Endometrium (tissue), 2 donors: ENCODE data around the gene GRID1.

Experiments
- FAIRE-seq: peaks from 2 replicates; lab custom pipeline; 2012; peaks lifted over from hg19 to GRCh38; lab: Jason Lieb, UNC
- donor health status: control.
- donor health status: control.

The GRID1 gene

DNA sequence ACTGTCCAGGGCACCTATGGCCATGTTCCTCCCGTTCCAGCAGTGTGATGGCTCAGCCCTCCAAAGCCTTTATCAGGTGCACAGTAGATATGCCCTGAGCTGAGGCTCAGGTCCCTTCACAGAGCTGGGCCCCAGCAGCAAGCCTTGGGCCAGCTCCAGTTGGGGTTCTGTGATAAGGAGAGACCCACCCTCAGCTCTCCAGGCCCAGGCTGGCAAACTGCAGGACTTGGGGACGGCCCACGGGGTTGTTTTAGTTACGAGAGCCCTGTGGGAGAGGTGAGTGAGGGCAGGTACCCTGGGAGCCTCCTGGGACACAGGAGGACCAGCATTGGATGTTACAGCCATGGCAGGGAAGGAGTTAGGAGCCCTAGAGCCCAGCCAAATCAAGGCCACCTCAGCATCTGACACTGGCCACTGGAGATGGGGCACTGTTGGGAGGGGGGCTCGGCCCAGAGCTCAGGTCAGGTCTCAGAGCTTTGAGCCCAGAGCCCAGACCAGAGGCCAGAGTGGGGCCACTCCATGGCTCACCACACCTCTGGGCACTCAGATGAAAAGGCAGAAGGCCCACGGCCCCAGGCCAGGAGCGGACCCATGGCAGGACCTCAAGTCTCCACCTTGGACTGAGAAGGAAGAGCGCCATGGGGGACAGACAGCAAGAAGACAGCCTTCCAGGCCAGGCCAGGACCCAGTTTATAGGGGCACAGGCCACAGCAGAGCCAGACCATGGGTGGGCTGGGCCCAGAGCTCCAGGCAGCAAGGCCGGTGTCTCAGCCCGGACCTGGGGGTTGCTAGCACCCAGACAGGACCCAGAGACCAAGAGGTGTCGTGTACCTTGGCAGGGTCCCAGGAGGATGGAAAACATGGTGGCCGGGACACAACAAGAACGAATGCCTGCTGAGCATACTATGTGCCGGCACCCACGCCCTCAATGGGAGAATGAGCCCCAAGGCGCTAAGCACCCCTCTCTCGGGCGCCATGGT lies 12.8 kb downstream of the GRID1 start:
- no peak for FAIRE-seq

DNA sequence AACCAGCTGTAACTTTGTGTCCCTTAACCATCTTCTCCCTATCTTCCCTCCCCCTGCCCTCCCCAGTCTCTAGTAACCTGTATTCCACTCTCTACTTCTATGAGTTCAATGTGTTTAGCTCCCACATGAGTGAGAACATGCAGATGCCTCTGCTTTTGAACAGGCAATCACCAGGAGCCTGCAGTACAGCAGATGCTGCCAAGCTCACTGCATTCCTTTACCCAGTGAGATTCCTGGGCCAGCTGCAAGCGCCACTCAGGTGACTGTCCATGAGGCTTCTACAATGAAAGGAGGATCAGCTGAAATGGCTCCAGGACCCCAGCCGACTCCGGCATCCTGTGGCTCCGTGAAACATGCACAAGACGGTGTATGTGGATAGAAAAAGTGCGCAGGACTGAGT lies 15.7 kb downstream of the GRID1 start:
- no peak for FAIRE-seq

DNA sequence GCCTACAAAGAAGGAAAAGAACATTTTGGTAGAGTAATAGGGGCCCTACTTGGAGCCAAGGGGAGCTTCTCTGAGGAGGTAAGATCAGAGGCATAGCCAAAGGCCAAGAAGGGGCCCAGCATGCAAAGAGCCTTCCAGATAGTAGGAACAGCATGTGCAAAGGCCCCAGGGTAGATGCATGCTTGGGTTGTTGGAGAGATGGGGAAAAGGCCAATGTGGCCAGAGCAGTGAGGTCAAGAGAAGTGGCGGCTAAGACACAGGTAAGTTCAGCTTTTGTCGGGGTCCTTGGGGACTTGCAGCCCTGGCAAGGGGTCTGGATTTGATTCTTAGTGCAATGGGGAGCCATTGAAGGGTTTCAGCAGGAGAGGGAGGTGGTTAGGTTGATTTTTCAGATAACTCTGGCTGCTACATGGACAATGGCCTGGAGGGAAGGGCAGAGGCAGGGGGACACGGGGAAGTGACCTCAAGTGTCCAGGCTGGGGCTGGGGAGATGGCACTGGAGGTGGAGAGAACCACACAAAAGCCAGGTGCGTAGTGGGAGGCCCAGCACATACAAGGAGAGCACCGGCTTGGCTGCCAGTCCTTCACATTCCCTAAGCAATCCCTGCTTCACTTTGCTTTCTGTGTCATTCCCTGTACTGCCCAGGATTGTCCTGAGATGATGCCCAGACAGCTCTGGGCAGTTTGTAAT lies 16.5 kb downstream of the GRID1 start:
- FAIRE-seq = no peak

DNA sequence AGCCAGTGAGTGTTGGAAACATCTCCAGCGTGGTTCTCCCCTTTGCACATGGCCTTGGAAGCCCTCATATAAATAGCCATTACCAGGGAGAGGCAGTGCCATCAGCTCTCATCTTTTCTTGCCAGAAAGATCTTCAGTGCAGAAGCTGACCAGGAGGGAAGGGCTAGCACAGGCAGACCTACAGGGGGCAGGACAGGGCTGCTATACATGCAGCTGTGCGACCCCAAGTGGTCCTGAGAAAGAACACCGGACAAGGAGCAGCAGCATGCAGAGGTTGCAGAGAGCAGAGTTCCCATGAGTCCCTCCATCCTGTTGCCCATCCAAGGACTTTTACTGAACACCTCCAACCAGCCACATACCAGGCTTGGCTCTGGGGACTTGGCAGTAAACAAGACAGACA lies 17.1 kb downstream of the GRID1 start:
- no peak for FAIRE-seq

DNA sequence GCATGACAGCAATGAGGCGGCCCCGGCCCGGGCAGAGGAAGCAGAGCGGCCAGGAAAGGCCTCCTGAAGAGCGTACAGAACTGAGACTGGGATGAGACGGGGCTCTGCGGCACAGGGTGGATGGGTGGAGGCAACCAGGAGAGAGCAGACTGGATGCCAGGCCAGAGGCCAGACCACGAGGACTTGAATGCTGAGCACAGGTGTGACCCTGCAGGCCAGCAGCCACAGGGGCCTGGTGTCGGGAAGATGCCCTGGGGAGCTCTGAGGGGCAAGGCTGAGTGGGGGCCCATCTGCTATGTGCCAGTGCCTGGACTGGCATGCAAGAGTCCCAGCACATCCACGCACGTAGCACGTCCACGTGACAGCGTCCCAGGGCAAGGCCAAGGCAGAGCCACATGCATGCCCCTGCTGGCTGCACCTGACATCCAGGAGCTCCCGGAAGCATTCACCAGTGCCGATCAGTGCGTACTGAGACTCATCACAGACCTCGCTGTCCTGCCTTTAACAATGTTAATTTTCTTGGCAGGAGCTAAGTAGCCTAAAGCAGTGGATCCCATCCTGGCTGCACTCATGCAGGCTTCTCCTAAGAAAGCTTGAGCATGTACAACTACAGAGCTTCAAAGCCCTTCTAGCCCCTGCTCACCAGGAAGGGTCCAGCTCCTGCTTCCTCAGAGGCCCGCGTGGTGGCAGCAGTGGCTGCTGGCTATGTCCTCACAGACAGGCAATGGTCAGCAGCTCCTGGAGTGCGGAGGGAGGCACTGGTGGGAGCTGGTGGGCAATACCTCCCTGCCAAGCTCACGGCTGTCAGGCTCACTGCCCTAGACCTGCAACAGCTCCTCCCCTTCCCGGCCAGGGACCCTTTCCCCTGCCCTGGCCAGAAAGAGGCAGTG lies 18.0 kb downstream of the GRID1 start:
- no peak for FAIRE-seq

DNA sequence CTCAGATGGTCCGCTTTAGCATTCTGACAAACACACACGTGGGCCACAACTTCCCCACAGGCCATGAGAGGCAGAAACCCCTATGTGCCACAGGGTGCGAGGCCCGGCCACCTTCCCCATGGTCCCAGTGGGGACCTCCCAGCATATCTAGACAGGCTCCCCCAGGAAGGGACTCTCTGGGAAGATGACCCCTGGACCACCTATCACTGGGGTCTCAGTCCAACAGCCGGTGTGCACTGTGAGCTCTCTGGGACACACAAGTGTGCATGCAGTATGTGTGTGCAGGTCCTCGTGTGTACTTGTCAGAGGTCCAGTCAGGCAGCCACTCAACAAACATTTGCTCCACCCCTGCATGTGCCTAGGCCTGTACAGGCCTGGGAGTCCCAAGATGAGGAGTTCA lies 18.7 kb downstream of the GRID1 start:
- no peak for FAIRE-seq

DNA sequence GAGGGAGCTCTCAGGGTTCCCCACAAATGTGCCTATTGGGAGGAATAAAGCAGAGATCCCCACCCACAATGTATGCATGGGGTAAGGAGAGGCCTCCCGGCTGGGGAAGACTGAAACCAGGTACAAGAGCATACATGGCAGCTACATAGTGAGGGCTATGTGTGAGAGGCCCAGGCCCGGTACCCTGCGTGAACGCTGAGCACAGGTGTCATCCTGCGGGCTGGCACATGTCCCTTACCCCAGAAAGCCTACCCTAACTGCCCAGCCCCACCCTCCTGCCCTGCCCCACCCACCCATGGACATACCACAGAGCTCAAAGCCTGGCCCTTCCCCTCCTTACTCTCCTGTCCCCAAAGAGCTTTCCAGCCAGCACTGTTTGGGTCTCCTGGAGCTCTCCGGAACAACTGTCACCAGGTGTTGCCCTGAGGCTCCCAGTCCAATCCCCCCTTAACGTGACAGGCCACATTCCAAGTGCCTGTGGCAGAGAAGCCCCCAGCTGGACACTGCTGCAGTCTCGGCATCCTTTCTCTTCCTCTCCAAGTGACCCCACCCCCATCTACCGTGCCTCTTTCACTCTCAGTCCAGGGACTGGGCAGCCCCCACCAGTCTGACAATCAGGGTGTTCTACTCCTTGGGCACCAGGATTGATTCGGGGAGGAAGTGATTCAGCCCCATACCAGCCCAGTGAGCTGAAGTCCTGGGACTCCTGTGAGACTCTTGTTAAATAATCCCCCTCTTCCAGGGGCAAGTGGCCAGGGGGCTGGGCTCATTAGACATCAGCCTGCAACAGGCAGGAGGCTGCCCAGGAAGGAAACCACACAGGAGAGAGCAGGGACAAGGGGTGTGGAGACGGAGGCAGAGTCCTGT lies 19.6 kb downstream of the GRID1 start:
- FAIRE-seq = no peak

DNA sequence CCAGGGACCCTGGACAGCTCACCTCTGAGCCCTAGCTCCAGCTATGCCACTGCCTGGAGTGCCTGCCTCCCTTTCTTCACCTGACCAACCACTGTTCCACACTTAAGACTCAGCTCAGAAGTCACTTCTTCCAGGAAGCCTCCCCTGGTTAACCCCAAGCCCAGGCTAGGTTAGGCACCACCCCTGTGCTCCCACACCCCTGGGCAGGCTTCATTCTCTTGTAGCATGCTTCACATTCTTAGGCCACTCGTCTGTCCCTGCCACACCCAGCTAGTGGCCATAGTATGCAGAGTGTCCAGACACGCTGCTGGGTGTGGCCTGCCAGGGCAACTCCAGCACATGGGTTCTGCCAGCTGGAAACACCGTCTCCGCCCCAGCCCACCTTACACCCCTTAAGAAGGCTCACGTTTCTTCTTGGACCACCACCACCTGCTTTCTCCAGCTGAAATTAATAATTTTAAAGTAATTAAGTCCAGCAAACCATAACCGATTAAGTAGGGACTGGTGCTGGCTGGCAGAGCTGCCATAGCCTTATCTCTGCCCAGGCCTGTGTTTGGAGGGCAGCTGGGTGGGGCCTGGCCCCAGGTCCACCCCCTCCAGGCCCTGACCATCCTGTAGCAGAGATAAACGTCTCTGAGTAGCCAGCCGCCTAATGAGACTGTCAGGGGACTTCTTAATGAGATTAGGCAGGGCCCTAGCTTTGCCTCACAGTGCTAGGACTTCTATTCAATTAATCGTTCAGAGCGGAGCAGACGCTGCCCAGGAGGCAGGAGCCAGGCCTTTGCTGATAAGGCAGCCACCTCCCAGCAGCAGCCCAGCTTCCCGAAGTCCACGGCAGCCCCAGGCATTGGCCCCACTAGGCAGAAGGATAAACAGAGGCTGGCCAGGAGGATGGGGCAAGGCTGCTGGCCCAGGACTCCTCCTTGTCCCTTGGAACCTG lies 20.5 kb downstream of the GRID1 start:
- FAIRE-seq = no peak

DNA sequence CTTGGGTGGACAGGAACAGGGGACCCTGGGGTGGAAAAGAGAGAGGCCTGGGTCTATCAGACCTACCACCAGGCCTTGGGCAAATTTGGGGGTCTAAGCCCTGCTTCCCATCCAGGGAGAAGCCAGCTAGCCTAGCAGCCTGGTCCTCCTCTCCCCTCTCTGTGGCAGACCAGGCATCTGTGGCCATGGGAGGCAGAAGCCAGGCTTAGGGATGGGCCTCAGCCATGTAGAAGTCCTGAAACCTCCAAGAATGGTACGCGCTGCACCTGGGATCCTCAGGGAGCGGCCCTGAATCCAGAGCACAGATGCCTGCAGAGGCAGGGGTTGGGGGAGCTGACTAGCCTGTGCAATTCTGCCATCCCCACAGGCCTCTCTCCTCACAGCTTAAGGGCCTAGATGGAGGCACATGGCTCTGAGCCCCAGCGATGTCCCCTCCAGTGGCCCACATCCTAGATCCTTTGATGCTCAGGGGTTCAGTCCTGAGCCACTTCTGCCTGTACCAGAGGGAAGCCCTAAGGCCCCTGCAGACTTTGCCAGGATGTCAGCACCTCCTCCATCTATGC lies 21.2 kb downstream of the GRID1 start:
- FAIRE-seq = no peak

DNA sequence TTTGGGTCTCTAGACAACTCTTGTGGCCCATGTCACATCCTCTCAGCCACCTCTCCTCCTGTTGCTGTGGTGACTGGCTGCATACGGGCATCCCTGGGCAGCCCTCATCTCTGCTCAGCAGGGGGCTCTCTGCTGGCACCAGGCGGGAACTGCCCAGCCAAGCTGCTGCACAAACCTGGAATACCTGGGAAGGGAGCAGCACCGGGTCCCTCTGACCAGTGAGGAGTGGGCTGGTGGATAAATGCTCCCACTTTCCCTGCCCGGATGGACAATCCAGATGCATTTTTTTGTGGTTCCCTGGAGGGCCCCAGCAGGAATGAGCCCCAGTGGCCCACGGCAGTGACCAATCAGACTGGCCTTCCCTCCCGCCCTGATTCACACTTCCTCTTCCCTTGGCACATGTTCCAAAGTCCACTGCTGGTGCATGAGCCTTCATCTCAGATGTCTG lies 21.9 kb downstream of the GRID1 start:
- FAIRE-seq = no peak

DNA sequence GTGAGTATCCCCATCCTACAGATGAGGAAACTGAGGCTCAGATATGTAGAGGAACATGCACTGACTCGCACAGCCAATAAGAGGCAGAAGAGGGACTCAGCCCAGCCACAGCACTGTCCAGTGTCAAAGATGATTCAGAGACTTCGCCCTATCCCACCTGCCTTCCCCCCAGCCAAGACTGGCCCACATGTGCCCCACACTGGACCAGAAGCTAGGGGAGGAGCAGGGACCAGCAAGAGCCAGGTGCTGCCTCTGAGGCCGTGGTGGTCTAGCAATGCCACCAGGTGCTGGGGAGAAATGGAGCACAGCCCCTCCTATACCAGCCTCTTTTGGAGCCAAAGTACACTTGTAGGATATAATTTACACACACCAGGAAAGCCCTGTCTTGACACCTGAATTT lies 22.3 kb downstream of the GRID1 start:
- no peak for FAIRE-seq

DNA sequence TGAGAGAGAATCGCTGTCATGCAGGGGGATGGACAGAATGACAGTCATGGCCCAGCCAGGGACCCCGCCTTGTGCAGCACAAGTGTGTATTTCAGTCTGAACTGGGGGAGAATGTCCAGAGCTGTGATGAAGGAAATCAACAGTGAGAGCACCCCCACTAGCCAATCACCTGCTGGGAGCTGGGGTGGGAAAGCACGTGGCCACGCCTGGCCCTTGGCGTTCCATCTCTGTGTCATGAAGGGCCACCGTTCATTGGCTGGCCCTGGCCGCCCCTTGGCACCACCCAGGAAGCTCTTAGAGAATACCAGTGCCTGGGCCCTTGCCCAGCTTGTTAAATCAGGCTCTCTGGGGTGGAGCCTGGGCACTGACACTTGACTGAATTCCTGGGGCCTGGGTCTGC lies 22.8 kb downstream of the GRID1 start:
- FAIRE-seq = no peak

DNA sequence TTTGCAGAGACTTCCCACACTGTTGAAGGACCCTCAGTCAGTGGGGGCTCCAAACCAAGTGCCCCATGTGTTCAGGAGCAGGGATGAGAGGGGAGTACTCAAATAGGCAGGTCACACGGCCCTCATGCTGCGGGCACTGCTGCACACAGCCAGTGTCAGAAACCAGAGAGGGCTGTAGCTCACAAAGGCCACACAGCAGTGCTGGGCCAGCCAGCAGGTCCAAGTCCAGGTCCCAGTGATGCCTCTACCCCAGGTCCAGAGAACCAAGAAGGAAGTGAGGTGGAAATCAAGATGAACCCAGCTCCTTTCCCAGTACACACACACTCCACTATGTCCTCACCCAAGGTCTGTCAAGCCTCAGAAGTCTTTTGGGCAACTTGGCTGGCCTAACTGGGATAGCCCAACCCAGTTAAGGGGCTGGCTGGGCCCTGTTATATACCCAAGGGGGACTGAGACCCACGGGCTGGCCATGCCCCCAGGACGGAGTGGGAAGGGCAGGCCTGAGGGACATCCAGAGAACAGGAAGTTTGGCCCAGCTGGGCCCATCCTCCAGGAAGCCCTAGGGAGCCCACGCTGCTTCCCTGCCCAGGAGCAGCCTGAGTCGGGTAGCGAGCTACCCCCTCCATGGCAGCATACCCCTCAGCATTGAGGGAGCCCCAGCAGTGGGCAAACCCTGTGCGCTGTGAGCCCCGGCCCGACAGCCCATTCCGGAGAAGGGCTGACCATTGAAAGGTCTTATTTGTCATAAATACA lies 24.3 kb downstream of the GRID1 start:
- no peak for FAIRE-seq

DNA sequence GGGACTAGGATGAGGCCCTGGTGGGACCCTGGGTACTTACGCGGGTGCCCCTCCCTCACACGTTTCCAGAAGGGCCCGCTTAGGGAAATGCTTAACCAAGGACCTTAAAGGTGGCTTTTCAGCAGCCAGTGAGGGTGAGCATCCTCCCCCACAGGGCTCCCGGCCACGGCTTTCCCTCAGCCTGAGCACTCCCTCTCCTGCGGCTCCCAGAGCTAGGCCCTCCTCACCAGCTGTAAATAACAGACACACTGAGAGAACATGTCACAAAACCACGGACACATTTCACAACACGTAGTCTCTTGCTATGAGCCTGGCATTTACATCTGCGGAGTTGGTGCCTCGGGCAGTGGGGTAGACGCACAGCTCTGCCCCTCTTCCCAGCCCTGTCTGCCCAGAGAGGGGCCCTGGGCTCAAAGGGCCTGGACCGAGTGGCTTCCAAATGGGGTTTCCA lies 25.2 kb downstream of the GRID1 start:
- FAIRE-seq = no peak

DNA sequence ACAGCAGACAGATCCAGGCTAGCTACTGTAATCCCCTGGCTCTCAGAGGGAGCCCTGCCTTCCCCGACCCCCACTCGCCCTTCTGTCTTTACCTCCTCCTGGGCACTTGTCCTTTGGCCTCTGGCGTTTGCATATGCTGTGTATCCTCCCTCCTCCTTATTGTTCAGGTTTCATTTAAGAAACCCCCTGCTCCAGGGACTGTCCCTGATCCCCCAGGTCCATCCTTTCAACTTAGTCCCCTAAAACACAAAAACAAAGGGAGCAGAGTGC lies 25.7 kb downstream of the GRID1 start:
- FAIRE-seq = no peak

DNA sequence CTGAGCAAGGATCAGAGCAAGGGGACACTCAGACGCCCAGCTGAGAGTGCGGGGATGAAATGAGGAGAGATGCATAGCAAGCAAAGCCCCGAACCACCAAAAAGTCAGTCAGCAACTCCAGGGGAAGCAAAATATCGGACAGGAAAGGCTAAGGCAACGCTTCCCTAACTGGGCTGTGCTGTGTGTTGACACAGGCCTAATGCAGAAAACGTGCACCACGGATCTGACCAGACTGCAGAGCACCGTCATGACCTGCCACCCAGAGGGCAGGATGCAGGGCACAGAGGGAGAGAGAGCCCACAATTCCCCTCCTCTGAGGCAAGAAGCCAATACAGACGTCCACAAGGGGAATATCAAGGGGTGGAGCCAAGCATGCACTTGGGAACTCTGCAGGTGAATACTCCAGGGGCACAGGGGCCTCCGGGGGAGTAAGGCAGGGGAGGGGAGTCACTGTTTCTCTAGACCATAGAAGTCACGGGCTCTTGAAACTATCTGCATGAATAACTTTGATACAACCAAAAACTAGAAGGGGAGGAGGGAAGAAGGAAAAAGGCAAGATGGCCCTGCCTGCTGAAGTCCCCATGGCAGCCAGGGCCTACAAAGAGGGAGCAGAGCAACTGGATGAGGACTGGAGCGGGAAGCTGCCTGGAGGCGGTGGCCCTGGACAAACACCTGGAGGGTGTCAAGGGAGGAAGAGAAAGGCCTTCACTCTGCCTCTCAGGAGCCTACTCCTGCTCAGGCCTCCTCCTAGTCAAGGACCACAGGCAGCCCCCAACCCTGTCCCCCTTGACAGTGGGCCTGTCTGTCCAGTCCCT lies 26.2 kb downstream of the GRID1 start:
- FAIRE-seq = no peak

DNA sequence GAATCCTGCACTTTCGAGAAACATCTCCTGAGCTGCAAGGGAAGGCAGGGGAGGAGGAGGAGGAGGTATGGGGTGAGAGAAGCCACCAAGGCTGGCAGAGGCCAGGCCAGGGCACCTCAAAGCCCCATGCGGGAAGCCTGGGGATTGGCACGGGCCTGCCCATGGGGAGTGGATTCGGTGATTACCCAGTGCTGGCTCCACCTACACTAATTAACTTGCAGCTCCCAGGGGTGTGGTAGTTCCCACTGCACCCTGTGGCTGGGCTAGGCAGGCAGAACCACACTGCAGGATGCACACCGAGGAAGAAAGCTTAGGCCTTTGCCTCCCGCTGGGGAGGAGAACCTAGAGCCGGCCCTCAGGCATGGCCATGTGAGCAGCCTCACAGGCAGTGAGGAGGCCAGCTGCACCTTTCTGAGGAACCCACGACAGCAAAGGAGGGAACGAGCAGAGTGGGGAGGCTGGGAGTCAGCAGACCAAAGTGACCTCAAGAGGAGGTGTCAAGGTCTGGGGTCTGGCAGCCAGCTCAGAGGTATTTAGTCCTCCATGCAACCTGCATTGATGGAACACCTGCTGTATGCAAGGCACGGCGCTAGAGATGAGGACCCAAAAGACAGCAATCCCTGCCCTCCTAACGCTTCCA lies 27.2 kb downstream of the GRID1 start:
- no peak for FAIRE-seq

DNA sequence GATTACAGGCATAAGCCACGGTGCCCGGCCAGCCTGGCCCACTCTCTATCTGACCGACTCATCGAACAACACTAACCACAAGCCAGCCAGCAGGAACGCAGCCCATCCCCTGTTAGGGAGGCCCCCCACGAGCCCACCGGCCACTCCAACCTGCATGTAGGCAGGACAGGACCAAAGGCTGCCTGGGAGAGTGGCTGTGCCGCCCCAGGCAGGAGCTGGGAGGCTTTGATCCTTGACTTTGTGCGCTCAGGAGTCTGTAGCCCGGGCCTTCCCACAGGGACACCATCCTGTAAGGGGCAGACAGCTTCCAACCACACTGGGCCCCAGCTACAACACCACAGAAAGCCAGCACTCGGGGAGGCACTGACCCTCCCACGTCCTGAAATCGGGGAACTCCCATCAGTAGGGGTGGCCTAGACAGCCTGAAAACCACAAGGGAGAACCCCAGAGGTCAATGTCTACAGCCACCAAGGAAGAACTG lies 29.4 kb downstream of the GRID1 start:
- no peak for FAIRE-seq
